IMR-90 (cell line): ENCODE data around the gene ELP4. TPM values are rescaled to one million over a fixed set of nuclear protein-coding genes. Genes with fewer than 3 reads are reported as not detected.

Source experiments
- ATAC-seq: fragments of 200-7000 bp; cut with Tn5 transposase; 2 replicates; pipeline ENCODE4 v1.9.1; 2020; ENCODE audit warnings: low read depth, mild to moderate bottlenecking, moderate library complexity
- BruUV-seq: library from RNA; stranded (reverse); fragments of 400-500 nt; replicated peaks from 2 replicates; lab custom pipeline; 2021; lab: Mats Ljungman, UMichigan
- CTCF ChIA-PET: fragments of 300-600 bp; formaldehyde crosslinking; extraction: SDS; loops from one replicate; lab custom pipeline; 2021; ENCODE audit warnings: antibody characterized with exemption; lab: Yijun Ruan, JAX
- POLR2A ChIA-PET: fragments of 300-600 bp; sonication (Branson Sonifier 250); formaldehyde crosslinking; loops from one replicate; lab custom pipeline; 2022; ENCODE audit warnings: antibody characterized with exemption; ENCODE audit not compliant: unreplicated experiment; lab: Charles Lee
- DNase-seq: peaks from one replicate; pipeline ENCODE4 v3.0.0; 2013
- H2AFZ ChIP-seq: replicated peaks from 2 replicates; pipeline ENCODE3; 2013; ENCODE audit warnings: low read length, mild to moderate bottlenecking; ENCODE audit not compliant: poor library complexity
- H2AK5ac ChIP-seq: 2 replicates; pipeline ENCODE4 v1.6.1; 2013; ENCODE audit warnings: low read depth, low read length, inconsistent platforms
- H2AK9ac ChIP-seq: replicated peaks from 2 replicates; pipeline ENCODE3; 2013; ENCODE audit warnings: mild to moderate bottlenecking, low read depth, low read length, moderate library complexity; ENCODE audit not compliant: poor library complexity
- H2BK120ac ChIP-seq: 2 replicates; pipeline ENCODE4 v1.6.1; 2013; ENCODE audit warnings: low read depth, low read length, inconsistent platforms
- H2BK15ac ChIP-seq: 3 replicates; pipeline ENCODE4 v1.6.1; 2013; ENCODE audit warnings: low read depth, low read length, inconsistent platforms
- H2BK20ac ChIP-seq: 2 replicates; pipeline ENCODE4 v1.6.1; 2013; ENCODE audit warnings: low read depth, mild to moderate bottlenecking, inconsistent platforms, low read length, moderate library complexity
- H2BK5ac ChIP-seq: 2 replicates; pipeline ENCODE4 v1.6.1; 2013; ENCODE audit warnings: mild to moderate bottlenecking, low read depth, low read length, inconsistent platforms; ENCODE audit not compliant: poor library complexity, severe bottlenecking
- H3K14ac ChIP-seq: replicated peaks from 2 replicates; pipeline ENCODE4 v1.6.1; 2013; ENCODE audit warnings: low read depth, low read length, inconsistent platforms
- H3K18ac ChIP-seq: 2 replicates; pipeline ENCODE4 v1.6.1; 2013; ENCODE audit warnings: low read depth, low read length, control low read depth
- H3K23ac ChIP-seq: 2 replicates; pipeline ENCODE4 v1.6.1; 2013; ENCODE audit warnings: low read depth, low read length, inconsistent platforms
- H3K27ac ChIP-seq: 2 replicates; pipeline ENCODE4 v1.5.1; 2013; ENCODE audit warnings: mild to moderate bottlenecking, control low read depth, low read length; ENCODE audit not compliant: insufficient read depth
- H3K27me3 ChIP-seq: 2 replicates; pipeline ENCODE4 v1.6.1; 2013; ENCODE audit warnings: low read length; ENCODE audit not compliant: control insufficient read depth, insufficient read depth
- H3K36me3 ChIP-seq: 2 replicates; pipeline ENCODE4 v1.6.1; 2013; ENCODE audit warnings: low read length, mixed read lengths; ENCODE audit not compliant: control insufficient read depth, insufficient read depth
- H3K4ac ChIP-seq: 2 replicates; pipeline ENCODE4 v1.6.1; 2013; ENCODE audit warnings: low read depth, low read length, inconsistent platforms
- H3K4me1 ChIP-seq: 2 replicates; pipeline ENCODE4 v1.6.1; 2013; ENCODE audit warnings: low read length, mixed read lengths; ENCODE audit not compliant: control insufficient read depth, insufficient read depth
- H3K4me2 ChIP-seq: 2 replicates; pipeline ENCODE4 v1.6.1; 2013; ENCODE audit warnings: low read depth, mild to moderate bottlenecking, control low read depth, low read length, moderate library complexity
- H3K4me3 ChIP-seq: 2 replicates; pipeline ENCODE4 v1.5.1; 2013; ENCODE audit warnings: low read depth, mild to moderate bottlenecking, control low read depth, low read length, moderate library complexity; ENCODE audit not compliant: insufficient read depth
- H3K56ac ChIP-seq: 2 replicates; pipeline ENCODE4 v1.6.1; 2013; ENCODE audit warnings: low read length, inconsistent platforms; ENCODE audit not compliant: insufficient read depth; ENCODE audit errors: extremely low read depth
- H3K79me1 ChIP-seq, 2 experiments: 2 replicates each; pipeline ENCODE4 v1.6.1; 2013; ENCODE audit warnings: low read length in 2 of 2, inconsistent platforms in 1 of 2, low read depth in 1 of 2
- H3K9ac ChIP-seq: 2 replicates; pipeline ENCODE4 v1.6.1; 2013; ENCODE audit warnings: low read depth, low read length, control low read depth
- H3K9me1 ChIP-seq: 2 replicates; pipeline ENCODE4 v1.6.1; 2013; ENCODE audit warnings: low read length, inconsistent platforms; ENCODE audit not compliant: insufficient read depth
- H3K9me3 ChIP-seq: 2 replicates; pipeline ENCODE4 v1.6.1; 2013; ENCODE audit warnings: low read length; ENCODE audit not compliant: control insufficient read depth, insufficient read depth
- H4K20me1 ChIP-seq: 2 replicates; pipeline ENCODE4 v1.6.1; 2013; ENCODE audit warnings: low read length, inconsistent platforms; ENCODE audit not compliant: insufficient read depth
- H4K5ac ChIP-seq: 2 replicates; pipeline ENCODE4 v1.6.1; 2013; ENCODE audit warnings: mild to moderate bottlenecking, low read depth, low read length, control low read depth
- H4K8ac ChIP-seq, 2 experiments: 2 replicates each; pipeline ENCODE4 v1.6.1; 2013; ENCODE audit warnings: low read depth in 2 of 2, low read length in 2 of 2, control low read depth in 1 of 2, inconsistent platforms in 1 of 2
- H4K91ac ChIP-seq: 2 replicates; pipeline ENCODE4 v1.6.1; 2013; ENCODE audit warnings: low read depth, low read length, inconsistent platforms; ENCODE audit not compliant: insufficient read depth
- BHLHE40 ChIP-seq: fragments of 150-350 bp; IDR thresholded peaks from 2 replicates; pipeline ENCODE4 v1.6.1; 2016; ENCODE audit warnings: mild to moderate bottlenecking, low read depth, low read length
- CEBPB ChIP-seq: IDR thresholded peaks from 2 replicates; pipeline ENCODE4 v1.6.1; 2012; ENCODE audit warnings: low read depth, low read length, improper control_type of control experiment
- MAFK ChIP-seq: IDR thresholded peaks from 2 replicates; pipeline ENCODE4 v1.6.1; 2012; ENCODE audit warnings: low read depth, low read length, improper control_type of control experiment
- MXI1 ChIP-seq: IDR thresholded peaks from 2 replicates; pipeline ENCODE4 v1.6.1; 2012; ENCODE audit warnings: low read depth, mild to moderate bottlenecking, low read length, moderate library complexity, borderline replicate concordance
- NFE2L2 ChIP-seq: fragments of 150-350 bp; IDR thresholded peaks from 2 replicates; pipeline ENCODE4 v1.6.1; 2016; ENCODE audit warnings: low read depth, mild to moderate bottlenecking, low read length
- RFX5 ChIP-seq: IDR thresholded peaks from 2 replicates; pipeline ENCODE4 v1.8.0; 2012; ENCODE audit warnings: low read depth, mild to moderate bottlenecking, low read length, moderate library complexity
- SMC3 ChIP-seq: fragments of 150-350 bp; IDR thresholded peaks from 2 replicates; pipeline ENCODE4 v1.6.1; 2016; ENCODE audit warnings: low read depth, mild to moderate bottlenecking, antibody characterized with exemption, low read length, moderate library complexity
- WGBS, 2 experiments: methylation state at CpG; one replicate each; pipeline versions ENCODE4 v1.1.5 to v1.1.7; 2013; ENCODE audit warnings: missing lambda C conversion rate in 2 of 2; ENCODE audit not compliant: insufficient read length in 1 of 2; ENCODE audit errors: extremely low coverage in 2 of 2; 5-methylcytosine and 5-hydroxymethylcytosine counted together
- dilution Hi-C: fragments of 300-500 bp; cut with HindIII; formaldehyde crosslinking; loops from one replicate; pipeline ENCODE4 v1.14.3; 2018; ENCODE audit warnings: low sequenced_read_pairs; ENCODE audit not compliant: unreplicated experiment
- in situ Hi-C: fragments of 300-500 bp; cut with MboI; formaldehyde crosslinking; loops from 3 replicates; pipeline ENCODE4 v1.14.3; 2019; ENCODE audit warnings: low sequenced_read_pairs, inconsistent platforms, mixed read lengths
- intact Hi-C: fragments of 100-400 bp; cut with micrococcal nuclease; formaldehyde crosslinking; loops from 2 replicates; pipeline ENCODE4 v1.10.0; 2022
- polyA plus RNA-seq, 3 experiments: library from polyadenylated mRNA; depleted of rRNA; stranded (reverse); fragments of >200 nt; gene quantifications; 2 replicates each; pipeline ENCODE4 v1.2.3, GENCODE V29; 2012; ENCODE audit warnings: low replicate concordance in 1 of 3
- total RNA-seq: library from RNA; depleted of rRNA; stranded (reverse); fragments of >200 nt; gene quantifications from 2 replicates; pipeline ENCODE4 v1.2.3, GENCODE V29; 2012
- TF ChIP-seq, protein P1 (sequence below): fragments of 150-350 bp; IDR thresholded peaks from 2 replicates; pipeline ENCODE4 v1.6.1; 2017; ENCODE audit warnings: mild to moderate bottlenecking, antibody characterized with exemption, low read length, low read depth

Gene ELP4
- total and polyA plus RNA-seq, 2 of the 4 experiments (the other 2 are of a cell fraction), result 8.4 to 20.4 TPM

DNA sequence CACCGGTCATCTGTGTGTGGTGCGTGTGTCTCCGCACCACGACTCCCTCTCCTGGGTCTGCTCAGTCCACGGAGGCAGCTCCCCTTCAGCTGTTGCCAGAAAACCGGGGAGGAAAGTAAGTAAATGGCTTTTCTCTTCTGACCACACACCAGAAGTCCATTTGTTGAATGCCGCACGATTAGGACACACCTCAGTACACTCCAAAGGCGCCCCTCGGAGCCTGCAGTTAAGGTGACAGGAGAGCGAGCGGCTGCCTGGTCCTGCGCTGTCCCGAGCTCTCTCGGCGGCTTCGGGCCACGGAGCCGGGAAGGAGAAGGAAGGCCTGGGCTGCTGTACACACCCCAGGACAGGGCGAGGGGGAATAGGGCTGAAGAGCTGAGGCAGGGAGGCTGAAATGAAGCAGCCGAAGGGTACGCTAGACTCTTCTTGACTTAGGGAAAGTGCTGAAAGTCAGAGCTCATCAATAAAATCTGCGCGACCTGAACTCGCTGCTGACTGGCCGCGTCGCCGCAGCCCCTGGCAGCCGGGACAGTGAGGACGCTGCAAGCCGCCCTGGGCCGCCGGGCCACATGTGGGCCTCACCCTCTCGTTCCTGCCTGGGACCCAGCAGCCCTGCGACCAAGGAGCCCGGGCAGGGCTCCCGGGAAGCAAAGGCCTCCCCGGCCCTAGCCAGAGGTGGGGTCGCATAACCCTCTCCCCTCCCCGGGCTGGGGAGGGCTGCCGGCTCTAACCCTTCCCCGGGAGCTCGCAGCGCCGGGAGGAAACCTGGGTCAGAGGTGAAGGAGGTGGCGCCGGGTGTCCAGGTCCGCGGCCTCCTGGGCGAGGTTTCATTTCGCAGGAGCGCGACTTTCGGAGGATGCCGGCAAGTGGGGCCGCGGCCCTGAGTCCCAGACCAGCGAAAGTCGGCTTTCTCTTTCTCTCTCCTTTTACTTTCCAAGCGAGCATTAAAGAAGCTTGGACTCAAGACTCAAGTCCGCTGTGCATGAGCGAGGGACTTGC, 303.1 kb downstream of the ELP4 start:
- Histone ChIP-seq H3K79me1 (no peaks in the 10 kb centered on the region), H3K9me1 (no peaks in the 10 kb centered on the region), H4K8ac (no peak overlapping the region), H2BK5ac (no peak overlapping the region), H2AFZ (peak overlapping the region; percentile 43), H2BK120ac (no peak overlapping the region), H3K4me2 (peak overlapping the region; percentile 52; the same call in 1 of the 2 replicates), H3K9me3 (peaks cover 4% of the 10 kb centered on the region), H3K27me3 (peaks cover 99% of the 10 kb centered on the region), H3K4me1 (no peaks in the 10 kb centered on the region; the same call in 1 of the 2 replicates), H2AK5ac (no peak overlapping the region), H3K4ac (no peak overlapping the region), H3K36me3 (no peaks in the 10 kb centered on the region), H4K5ac (no peak overlapping the region), H2BK15ac (no peak overlapping the region), H3K18ac (no peak overlapping the region), H3K9ac (no peak overlapping the region), H3K23ac (no peak overlapping the region), H4K20me1 (peaks cover 15% of the 10 kb centered on the region), H4K91ac (no peak overlapping the region), H3K14ac (no peak overlapping the region), H2AK9ac (no peak overlapping the region), H2BK20ac (no peak overlapping the region), H3K27ac (no peak overlapping the region), H3K56ac (no peak overlapping the region), H3K4me3 (0 out of 2 replicates have a peak overlapping the region, but pooled peaks have one; percentile 7)
- 16% methylated on average over 6 of the region's 63 CpGs; no CpG with 5 or more reads in 1 of the 2 experiments for WGBS, 2 experiments
- intact Hi-C loops (no loop called here), dilution Hi-C loops (no loop called here), in situ Hi-C loops (no loop called here)
- BruUV-seq, result no TSS peak
- ATAC-seq (no peak), DNase-seq (no peak)
- POLR2A ChIA-PET, result no interaction called here
- CTCF ChIA-PET, result interaction anchor here (0.7 kb wide), 1 partner anchor 415 kb away, joined by 4 read pairs; no protein-coding TSS in a partner anchor
- TF ChIP-seq SMC3, result no peak
- no peak for TF ChIP-seq CEBPB
- TF ChIP-seq BHLHE40, result no peak
- TF ChIP-seq RFX5, result no peak
- no peak for TF ChIP-seq MXI1
- TF ChIP-seq, protein P1, sequence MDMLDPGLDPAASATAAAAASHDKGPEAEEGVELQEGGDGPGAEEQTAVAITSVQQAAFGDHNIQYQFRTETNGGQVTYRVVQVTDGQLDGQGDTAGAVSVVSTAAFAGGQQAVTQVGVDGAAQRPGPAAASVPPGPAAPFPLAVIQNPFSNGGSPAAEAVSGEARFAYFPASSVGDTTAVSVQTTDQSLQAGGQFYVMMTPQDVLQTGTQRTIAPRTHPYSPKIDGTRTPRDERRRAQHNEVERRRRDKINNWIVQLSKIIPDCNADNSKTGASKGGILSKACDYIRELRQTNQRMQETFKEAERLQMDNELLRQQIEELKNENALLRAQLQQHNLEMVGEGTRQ, result no peak
- TF ChIP-seq MAFK, result no peak
- TF ChIP-seq NFE2L2, result no peak
